Mesendoderm (in vitro differentiated cells): ENCODE data around the gene CLCA2.

Experiments
- DNase-seq: peaks from one replicate; pipeline ENCODE4 v3.0.0; 2013
- H2AK5ac ChIP-seq: 2 replicates; pipeline ENCODE4 v1.6.1; 2013; ENCODE audit warnings: low read length, inconsistent platforms
- H2BK120ac ChIP-seq: 2 replicates; pipeline ENCODE4 v1.6.1; 2013; ENCODE audit warnings: low read depth, mild to moderate bottlenecking, low read length, moderate library complexity, mixed read lengths
- H2BK15ac ChIP-seq: replicated peaks from 2 replicates; pipeline ENCODE4 v1.6.1; 2013; ENCODE audit warnings: low read depth, mild to moderate bottlenecking, moderate library complexity
- H2BK5ac ChIP-seq: 2 replicates; pipeline ENCODE4 v1.6.1; 2013; ENCODE audit warnings: low read length, inconsistent platforms
- H3K18ac ChIP-seq: 2 replicates; pipeline ENCODE4 v1.6.1; 2013; ENCODE audit warnings: mild to moderate bottlenecking, low read length, mixed read lengths
- H3K23ac ChIP-seq: one replicate; pipeline ENCODE4 v1.6.1; 2013; ENCODE audit warnings: low read length
- H3K27ac ChIP-seq: 2 replicates; pipeline ENCODE4 v1.5.1; 2013; ENCODE audit warnings: low read depth, mild to moderate bottlenecking, inconsistent platforms, low read length, moderate library complexity
- H3K27me3 ChIP-seq: 2 replicates; pipeline ENCODE4 v1.6.1; 2013; ENCODE audit warnings: low read length, control low read depth, mild to moderate bottlenecking, inconsistent platforms; ENCODE audit not compliant: insufficient read depth, poor library complexity
- H3K36me3 ChIP-seq: 2 replicates; pipeline ENCODE4 v1.6.1; 2013; ENCODE audit warnings: low read length, inconsistent platforms; ENCODE audit not compliant: control insufficient read depth, insufficient read depth
- H3K4ac ChIP-seq: one replicate; pipeline ENCODE4 v1.6.1; 2013; ENCODE audit warnings: low read depth, mild to moderate bottlenecking, low read length, moderate library complexity
- H3K4me1 ChIP-seq: 2 replicates; pipeline ENCODE4 v1.6.1; 2013; ENCODE audit warnings: low read depth, low read length, inconsistent platforms; ENCODE audit not compliant: control insufficient read depth
- H3K4me2 ChIP-seq: 2 replicates; pipeline ENCODE4 v1.6.1; 2013; ENCODE audit warnings: low read length
- H3K4me3 ChIP-seq: 2 replicates; pipeline ENCODE4 v1.5.1; 2013; ENCODE audit warnings: mild to moderate bottlenecking, low read length
- H3K56ac ChIP-seq: one replicate; pipeline ENCODE4 v1.6.1; 2013; ENCODE audit warnings: low read length
- H3K79me1 ChIP-seq: 2 replicates; pipeline ENCODE4 v1.6.1; 2013; ENCODE audit warnings: low read length, inconsistent platforms
- H3K79me2 ChIP-seq: 2 replicates; pipeline ENCODE4 v1.6.1; 2013; ENCODE audit warnings: mild to moderate bottlenecking, low read length; ENCODE audit not compliant: control insufficient read depth, insufficient read depth
- H3K9ac ChIP-seq: 2 replicates; pipeline ENCODE4 v1.6.1; 2013; ENCODE audit warnings: low read length, inconsistent platforms
- H4K5ac ChIP-seq: one replicate; pipeline ENCODE4 v1.6.1; 2013; ENCODE audit warnings: low read length
- H4K8ac ChIP-seq: one replicate; pipeline ENCODE4 v1.6.1; 2013; ENCODE audit warnings: low read depth, mild to moderate bottlenecking, control low read depth, low read length, moderate library complexity
- WGBS: extraction: QIAGEN DNeasy Blood & Tissue Kit; methylation state at CpG from one replicate; pipeline ENCODE4 v1.1.7; 2013; ENCODE audit warnings: low lambda C conversion rate, missing lambda C conversion rate; ENCODE audit not compliant: insufficient coverage; ENCODE audit errors: extremely low coverage; 5-methylcytosine and 5-hydroxymethylcytosine counted together

The CLCA2 gene

DNA sequence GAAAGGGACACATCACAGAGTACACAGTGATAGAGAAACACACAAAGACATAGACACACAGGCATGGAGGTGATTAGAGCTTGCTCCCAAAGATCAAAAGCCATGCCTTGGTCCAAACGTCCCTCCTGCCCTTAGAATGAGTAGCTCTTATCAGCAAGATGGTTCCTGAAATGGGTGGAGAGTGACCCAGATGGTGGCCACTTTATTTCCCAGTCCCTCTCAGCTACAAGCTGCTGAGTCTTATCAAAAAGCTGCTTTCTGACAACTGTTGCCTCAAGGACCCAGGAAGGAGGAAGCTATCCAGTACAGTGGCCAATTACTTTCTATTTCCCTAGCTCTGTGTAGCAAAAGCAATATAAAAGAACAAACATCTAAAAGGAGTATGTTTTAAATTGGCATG lies 37.0 kb downstream of the CLCA2 start:
- Histone ChIP-seq H3K23ac (no peak overlapping the region), H2BK5ac (no peak overlapping the region), H3K79me1 (no peaks in the 10 kb centered on the region), H3K18ac (no peak overlapping the region), H4K5ac (no peak overlapping the region), H3K56ac (no peak overlapping the region), H3K9ac (no peak overlapping the region), H2BK120ac (no peak overlapping the region), H3K79me2 (no peaks in the 10 kb centered on the region), H3K4me1 (no peaks in the 10 kb centered on the region), H3K4ac (no peak overlapping the region), H3K27me3 (no peaks in the 10 kb centered on the region), H2AK5ac (no peak overlapping the region), H3K4me3 (no peak overlapping the region), H2BK15ac (no peak overlapping the region), H3K27ac (no peak overlapping the region), H3K4me2 (no peak overlapping the region), H3K36me3 (no peaks in the 10 kb centered on the region), H4K8ac (no peak overlapping the region)
- DNase-seq: no peak
- WGBS: no CpG with 5 or more reads among the region's 1 CpG

DNA sequence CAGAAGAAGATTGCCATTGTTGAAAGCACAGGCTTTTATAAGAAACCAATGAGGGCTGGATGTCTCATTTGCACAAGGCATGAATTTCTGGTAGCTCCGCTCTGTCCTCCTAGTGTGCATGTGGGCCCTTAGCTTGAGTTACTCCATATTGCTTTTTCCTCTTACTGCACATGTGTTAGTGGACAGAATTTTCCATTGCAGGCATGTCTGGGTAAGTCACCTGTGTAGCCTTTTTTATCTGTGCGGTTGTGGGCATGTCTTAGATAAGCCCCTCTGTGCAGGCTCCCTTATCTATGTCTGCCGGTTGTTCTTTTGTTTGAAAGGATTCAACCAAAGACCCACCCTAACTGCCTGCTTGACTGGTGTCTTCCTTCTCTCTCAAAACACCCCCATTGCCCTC lies 37.5 kb downstream of the CLCA2 start:
- no peak overlapping the region for H3K4me3 ChIP-seq
- H2AK5ac ChIP-seq: no peak overlapping the region
- no peak overlapping the region for H3K4ac ChIP-seq
- H4K8ac ChIP-seq: no peak overlapping the region
- no peak overlapping the region for H2BK120ac ChIP-seq
- no peak for DNase-seq
- no peak overlapping the region for H2BK5ac ChIP-seq
- WGBS: no CpG with 5 or more reads among the region's 3 CpGs
- no peaks in the 10 kb centered on the region for H3K79me2 ChIP-seq
- no peaks in the 10 kb centered on the region for H3K79me1 ChIP-seq
- no peak overlapping the region for H3K18ac ChIP-seq
- H3K9ac ChIP-seq: no peak overlapping the region
- no peak overlapping the region for H3K4me2 ChIP-seq
- H3K56ac ChIP-seq: no peak overlapping the region
- H3K27me3 ChIP-seq: no peaks in the 10 kb centered on the region
- H3K36me3 ChIP-seq: no peaks in the 10 kb centered on the region
- no peak overlapping the region for H2BK15ac ChIP-seq
- no peak overlapping the region for H3K23ac ChIP-seq
- no peak overlapping the region for H3K27ac ChIP-seq
- no peaks in the 10 kb centered on the region for H3K4me1 ChIP-seq
- no peak overlapping the region for H4K5ac ChIP-seq

DNA sequence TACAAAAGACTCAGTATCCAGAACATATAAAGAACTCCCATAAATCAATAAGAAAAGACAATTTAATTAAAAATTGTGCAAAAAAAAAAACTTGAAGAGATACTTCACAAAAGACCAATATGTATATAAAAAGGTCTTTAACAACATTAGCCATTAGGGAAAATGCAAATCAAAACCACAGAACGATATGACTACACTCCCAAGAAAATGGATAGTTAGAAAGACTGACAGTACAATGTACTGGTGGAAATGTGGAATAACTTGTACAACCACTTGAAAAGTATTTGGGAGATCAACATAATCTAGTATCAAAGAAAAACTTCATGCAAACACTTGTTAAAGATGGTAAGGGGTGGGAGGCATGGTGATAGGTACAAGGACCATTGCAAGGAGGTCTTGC lies 40.8 kb downstream of the CLCA2 start:
- Histone ChIP-seq H4K5ac (no peak overlapping the region), H3K56ac (no peak overlapping the region), H3K27me3 (no peaks in the 10 kb centered on the region), H2AK5ac (no peak overlapping the region), H3K27ac (no peak overlapping the region), H3K18ac (no peak overlapping the region), H3K79me2 (no peaks in the 10 kb centered on the region), H2BK5ac (no peak overlapping the region), H2BK120ac (no peak overlapping the region), H3K4ac (no peak overlapping the region), H3K4me2 (no peak overlapping the region), H3K36me3 (no peaks in the 10 kb centered on the region), H3K4me3 (no peak overlapping the region), H4K8ac (no peak overlapping the region), H3K79me1 (no peaks in the 10 kb centered on the region), H2BK15ac (no peak overlapping the region), H3K9ac (no peak overlapping the region), H3K23ac (no peak overlapping the region), H3K4me1 (no peaks in the 10 kb centered on the region)
- WGBS: no CpG with 5 or more reads among the region's 1 CpG
- DNase-seq: no peak

DNA sequence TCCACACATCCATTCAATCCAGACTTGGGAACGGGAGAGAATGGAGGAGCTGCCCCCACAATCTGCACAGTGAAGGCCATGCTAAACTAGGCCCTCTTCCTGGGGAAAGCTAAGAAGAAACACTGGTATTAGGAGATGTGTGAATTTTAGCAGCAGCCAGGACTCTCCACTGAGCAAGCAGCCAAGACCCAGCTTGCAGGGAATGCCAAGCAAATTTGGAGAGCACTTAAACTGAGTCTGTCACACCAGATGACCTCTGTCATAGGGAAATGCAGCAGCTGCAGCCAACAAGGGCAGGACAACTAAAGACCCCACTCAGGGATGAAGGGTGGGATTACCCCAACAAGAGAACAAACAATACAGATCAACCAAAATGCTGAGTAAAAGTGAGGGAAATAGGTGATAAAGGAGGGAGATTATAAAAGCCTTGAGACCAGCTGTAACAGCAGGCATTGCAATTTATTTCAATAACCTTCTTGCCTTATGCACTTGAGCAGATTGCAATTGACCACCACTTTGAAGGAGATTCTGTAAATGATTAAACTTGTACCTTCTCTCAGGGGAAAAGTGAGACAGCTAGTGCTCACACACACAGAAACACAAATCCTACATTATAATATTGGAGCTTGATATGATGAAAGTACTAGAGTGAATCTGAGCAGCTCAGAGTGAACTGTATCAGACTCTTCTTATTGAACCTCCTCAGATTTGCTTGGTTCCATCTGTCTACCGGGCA lies 42.3 kb downstream of the CLCA2 start:
- no peak overlapping the region for H2BK15ac ChIP-seq
- no peaks in the 10 kb centered on the region for H3K36me3 ChIP-seq
- H3K4me1 ChIP-seq: no peaks in the 10 kb centered on the region
- H3K23ac ChIP-seq: no peak overlapping the region
- no peak overlapping the region for H4K5ac ChIP-seq
- H2BK5ac ChIP-seq: no peak overlapping the region
- WGBS: no CpG with 5 or more reads among the region's 2 CpGs
- no peaks in the 10 kb centered on the region for H3K79me2 ChIP-seq
- no peak overlapping the region for H2BK120ac ChIP-seq
- no peak for DNase-seq
- no peak overlapping the region for H3K4ac ChIP-seq
- H3K4me2 ChIP-seq: no peak overlapping the region
- H3K4me3 ChIP-seq: no peak overlapping the region
- no peak overlapping the region for H3K9ac ChIP-seq
- no peak overlapping the region for H2AK5ac ChIP-seq
- no peaks in the 10 kb centered on the region for H3K27me3 ChIP-seq
- H3K18ac ChIP-seq: no peak overlapping the region
- H3K27ac ChIP-seq: no peak overlapping the region
- H3K79me1 ChIP-seq: no peaks in the 10 kb centered on the region
- no peak overlapping the region for H3K56ac ChIP-seq
- H4K8ac ChIP-seq: no peak overlapping the region

DNA sequence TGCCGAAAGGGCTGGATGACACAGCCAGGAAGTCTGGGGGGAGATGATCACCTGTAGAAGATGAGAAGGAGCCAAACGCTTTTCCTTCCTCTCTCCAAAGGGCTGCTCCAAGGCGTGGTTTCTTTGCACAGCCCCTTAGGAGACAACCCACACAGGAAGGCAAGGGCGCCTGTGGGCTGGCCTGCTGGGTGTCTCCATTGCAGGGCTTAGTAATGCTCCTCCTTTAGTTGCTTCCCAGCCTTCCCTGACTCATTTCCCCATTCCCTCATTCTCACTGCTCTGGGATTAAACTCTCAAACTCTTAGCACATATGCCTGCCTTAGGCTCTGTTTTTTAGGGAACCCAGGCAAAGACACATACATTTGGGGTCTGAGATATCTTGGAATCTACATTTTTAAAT lies 43.0 kb downstream of the CLCA2 start:
- no peak overlapping the region for H4K8ac ChIP-seq
- H3K36me3 ChIP-seq: no peaks in the 10 kb centered on the region
- H3K79me2 ChIP-seq: no peaks in the 10 kb centered on the region
- H3K4me2 ChIP-seq: no peak overlapping the region
- no peak overlapping the region for H3K23ac ChIP-seq
- H3K4me3 ChIP-seq: no peak overlapping the region
- no peak overlapping the region for H2BK120ac ChIP-seq
- DNase-seq: no peak
- H3K4ac ChIP-seq: no peak overlapping the region
- H4K5ac ChIP-seq: no peak overlapping the region
- no peak overlapping the region for H2AK5ac ChIP-seq
- no peak overlapping the region for H2BK15ac ChIP-seq
- H3K27me3 ChIP-seq: no peaks in the 10 kb centered on the region
- H3K56ac ChIP-seq: no peak overlapping the region
- WGBS: no CpG with 5 or more reads among the region's 4 CpGs
- H3K9ac ChIP-seq: no peak overlapping the region
- no peak overlapping the region for H3K18ac ChIP-seq
- no peak overlapping the region for H3K27ac ChIP-seq
- H3K79me1 ChIP-seq: no peaks in the 10 kb centered on the region
- H3K4me1 ChIP-seq: no peaks in the 10 kb centered on the region
- no peak overlapping the region for H2BK5ac ChIP-seq

DNA sequence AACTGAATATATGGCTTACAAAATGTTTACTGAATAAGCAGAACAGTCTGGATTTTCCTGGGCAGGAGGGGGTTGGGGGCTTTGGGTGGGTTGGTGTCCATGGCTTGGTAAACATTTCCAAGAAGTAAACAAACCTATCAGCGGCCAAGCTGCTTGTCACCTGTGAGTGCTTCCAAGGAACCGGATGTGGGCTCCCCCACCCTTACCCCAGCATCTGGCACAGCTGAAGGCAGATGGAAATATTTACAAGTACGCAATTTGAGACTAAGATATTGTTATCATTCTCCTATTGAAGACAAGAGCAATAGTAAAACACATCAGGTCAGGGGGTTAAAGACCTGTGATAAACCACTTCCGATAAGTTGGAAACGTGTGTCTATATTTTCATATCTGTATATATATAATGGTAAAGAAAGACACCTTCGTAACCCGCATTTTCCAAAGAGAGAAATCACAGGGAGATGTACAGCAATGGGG lies 44.6 kb downstream of the CLCA2 start, which contains the start of gene CLCA1:
Gene CLCA1 (plus strand): TSS at position 427 of the 477 bp plus-strand sequence. CDS start 45 bp downstream, at position 472.
- Histone ChIP-seq H3K9ac (no peak within 1 kb of the TSS), H3K4me1 (no peaks in the 10 kb centered on the region)
- DNase-seq: no peak

More for the DNA sequence above, 44.6 kb downstream of the CLCA2 start, which contains the start of gene CLCA1:
- Histone ChIP-seq H4K5ac (no peak within 1 kb of the TSS), H3K4me2 (no peak within 1 kb of the TSS), H3K27me3 (no peaks in the 10 kb centered on the region), H2BK120ac (no peak within 1 kb of the TSS), H3K79me2 (no peaks in the 10 kb centered on the region), H2BK15ac (no peak within 1 kb of the TSS), H3K27ac (no peak within 1 kb of the TSS), H4K8ac (peak within 1 kb of the TSS; percentile 56), H2BK5ac (no peak within 1 kb of the TSS), H3K79me1 (no peaks in the 10 kb centered on the region), H3K4ac (no peak within 1 kb of the TSS), H3K4me3 (no peak within 1 kb of the TSS), H3K23ac (no peak within 1 kb of the TSS), H3K56ac (no peak within 1 kb of the TSS), H3K36me3 (no peaks in the 10 kb centered on the region), H2AK5ac (no peak within 1 kb of the TSS), H3K18ac (no peak within 1 kb of the TSS)
- WGBS: no CpG with 5 or more reads among the region's 7 CpGs
